Right renal cortex interstitium (tissue), 3 donors: ENCODE results near the gene BEND4. TPM values are rescaled to one million over a fixed set of nuclear protein-coding genes. Genes with fewer than 3 reads are reported as not detected.

Experiments
- DNase-seq, 3 donors: peaks; one replicate each; pipeline ENCODE4 v3.0.0-alpha.2; 2013; ENCODE audit warnings: low read depth in 3 of 3, low spot score in 2 of 3
- polyA plus RNA-seq, 3 donors: library from polyadenylated mRNA; unstranded; fragments of 120-200 nt; gene quantifications; one replicate each; pipeline ENCODE4 v1.2.1, GENCODE V29; 2013; ENCODE audit not compliant: insufficient read length in 3 of 3

BEND4 gene
- polyA plus RNA-seq, 3 donors: 0.96 to 1.5 (median 1.2) TPM

DNA sequence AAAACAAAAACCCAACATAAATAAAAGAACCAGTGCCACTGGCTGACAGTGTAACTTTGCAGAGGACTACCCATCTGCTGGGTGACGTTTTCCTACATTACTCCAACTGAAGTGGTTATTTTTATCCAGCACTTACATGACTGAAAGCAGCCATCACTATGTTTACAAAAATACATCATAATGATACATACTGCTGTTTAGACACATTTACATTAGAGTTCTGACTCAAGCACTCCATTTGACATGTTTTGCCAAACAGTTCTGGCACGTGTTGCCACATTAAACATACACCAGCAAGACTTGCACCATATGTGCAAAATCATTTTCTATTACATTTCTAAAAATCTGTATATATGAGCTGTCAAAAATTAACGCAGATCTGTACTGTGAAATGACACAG, 39.6 kb downstream of the BEND4 start:
- no peak for DNase-seq

DNA sequence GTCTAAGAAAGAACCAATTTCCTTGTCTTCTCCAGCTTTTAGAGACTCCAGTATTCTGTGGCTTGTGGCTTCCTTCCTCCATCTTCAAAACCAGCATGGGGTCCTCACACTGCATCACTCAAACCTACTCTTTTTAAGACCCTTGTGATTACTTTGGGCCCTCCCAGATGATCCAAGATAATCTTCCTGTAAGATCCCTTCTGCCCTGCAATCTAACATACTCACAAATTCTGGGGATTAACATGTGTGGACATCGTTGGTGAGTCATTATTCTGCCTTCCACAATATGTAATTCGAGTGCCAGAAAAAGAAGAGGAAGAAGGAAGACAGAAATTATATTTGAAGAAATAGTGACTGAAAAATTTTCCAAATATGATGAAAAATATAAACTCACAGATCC, 47.9 kb downstream of the BEND4 start:
- no peak for DNase-seq

DNA sequence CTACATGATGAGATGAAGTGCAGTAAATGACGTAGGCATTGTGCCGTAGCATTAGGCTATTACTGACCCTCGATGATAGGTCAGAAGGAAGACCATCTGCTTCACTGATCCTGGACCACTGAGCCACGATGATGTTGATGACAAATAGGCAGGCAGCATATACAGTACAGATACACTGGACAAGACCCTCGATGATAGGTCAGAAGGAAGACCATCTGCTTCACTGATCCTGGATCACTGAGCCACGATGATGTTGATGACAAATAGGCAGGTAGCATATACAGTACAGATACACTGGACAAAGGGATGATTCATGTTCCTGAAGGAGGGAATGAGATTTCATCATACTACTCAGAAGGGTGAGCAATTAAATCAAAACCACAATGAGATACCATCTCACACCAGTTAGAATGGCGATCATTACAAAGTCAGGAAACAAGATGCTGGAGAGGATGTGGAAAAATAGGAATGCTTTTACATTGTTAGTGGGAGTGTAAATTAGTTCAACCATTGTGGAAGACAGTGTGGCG, 50.9 kb downstream of the BEND4 start:
- no peak for DNase-seq

DNA sequence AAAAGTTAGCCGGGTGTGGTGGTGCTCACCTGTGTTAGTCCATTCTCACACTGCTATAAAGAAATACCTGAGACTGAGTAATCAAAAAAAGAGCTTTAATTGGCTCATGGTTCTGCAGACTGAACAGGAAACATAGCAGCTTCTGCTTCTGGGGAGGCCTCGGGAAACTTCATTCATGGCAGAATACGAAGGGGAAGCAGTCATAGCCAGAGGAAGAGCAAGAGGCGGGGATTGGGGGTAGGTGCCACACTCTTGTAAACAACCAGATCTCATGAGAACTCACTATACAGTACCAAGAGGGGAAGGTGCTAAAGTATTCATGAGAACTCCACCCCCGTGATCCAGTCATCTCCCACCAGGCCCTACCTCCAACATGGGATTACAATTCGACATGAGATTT, 64.1 kb downstream of the BEND4 start:
- no peak for DNase-seq

DNA sequence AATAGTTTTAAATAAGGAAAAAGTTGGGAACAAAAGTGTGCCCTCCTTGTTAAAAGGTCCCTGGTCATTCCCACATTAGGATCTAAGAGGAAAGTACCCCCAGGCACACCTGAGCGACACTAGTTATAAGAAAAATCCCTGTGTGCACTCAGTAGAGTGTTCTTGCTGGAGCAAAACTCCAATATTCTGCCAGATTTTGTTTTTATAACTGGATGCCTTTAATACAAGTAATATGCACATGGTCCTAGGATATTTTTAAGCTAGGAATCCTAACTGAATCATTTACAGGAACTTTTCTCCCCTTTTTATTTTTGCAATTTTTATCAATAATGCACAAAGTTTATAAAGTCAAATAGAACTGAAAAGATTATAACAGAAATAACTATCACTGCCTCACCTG, 68.6 kb downstream of the BEND4 start:
- no peak for DNase-seq

DNA sequence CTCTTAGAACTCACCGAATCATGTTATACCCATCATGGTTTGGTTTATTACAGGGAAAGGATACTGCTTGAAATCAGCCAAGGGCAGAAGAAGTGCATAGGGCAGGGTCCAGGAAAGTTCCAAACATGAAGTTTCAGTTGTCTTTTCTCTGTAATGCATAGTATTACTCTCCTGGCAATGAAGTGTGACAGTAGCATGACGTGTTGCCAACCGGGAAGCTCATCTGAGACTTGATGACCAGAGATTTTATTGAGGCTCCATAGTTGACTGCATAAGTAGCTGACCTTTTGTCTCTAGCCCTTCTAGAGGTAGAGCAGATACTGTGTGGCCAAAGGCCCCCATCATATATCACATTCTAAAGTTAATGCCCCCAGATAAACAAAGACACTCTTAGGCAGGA, 72.1 kb downstream of the BEND4 start:
- peak; percentile 3 to 37 (median 30) for DNase-seq

- no peak for DNase-seq
These were observed 74.2 kb downstream of the BEND4 start for GRCh38 chr4:42078184-42078801.

DNA sequence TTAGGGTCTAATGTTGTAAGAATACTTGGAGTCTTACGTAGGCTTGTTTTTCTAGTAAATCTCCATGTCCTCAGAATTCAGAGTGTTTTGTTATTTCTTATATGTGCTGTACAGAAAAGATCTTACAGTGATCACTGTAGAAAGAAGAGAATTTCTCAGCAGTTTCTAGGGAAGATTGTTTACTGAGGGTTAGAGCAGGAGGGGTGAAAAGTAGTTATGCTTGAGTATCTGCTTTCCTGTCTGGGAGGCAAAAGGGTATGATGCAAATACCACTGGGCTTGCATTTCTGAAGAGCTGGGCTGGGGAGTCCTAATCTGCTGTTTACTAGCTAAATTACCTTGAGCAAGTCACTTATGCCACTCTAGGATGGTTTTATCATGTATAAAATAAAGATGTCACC, 78.2 kb downstream of the BEND4 start:
- DNase-seq: no peak

DNA sequence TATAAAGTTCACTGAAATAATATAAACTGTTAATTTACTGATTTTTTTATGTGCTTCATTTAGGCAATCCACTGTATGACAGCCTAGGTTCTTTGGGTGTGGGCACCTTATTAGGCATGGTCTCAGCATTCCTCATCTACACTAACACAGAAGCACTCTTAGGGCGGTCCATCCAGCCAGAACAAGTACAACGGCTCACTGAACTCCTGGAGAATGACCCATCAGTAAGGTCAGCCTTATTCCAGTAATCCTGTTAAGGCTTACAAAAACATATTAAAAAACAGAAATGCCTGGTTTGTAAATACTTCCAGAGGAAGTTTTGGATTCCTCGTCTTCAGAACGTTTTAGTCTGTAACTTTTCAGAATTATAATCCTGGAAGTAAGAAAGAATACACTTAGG, 82.0 kb downstream of the BEND4 start:
- no peak for DNase-seq

DNA sequence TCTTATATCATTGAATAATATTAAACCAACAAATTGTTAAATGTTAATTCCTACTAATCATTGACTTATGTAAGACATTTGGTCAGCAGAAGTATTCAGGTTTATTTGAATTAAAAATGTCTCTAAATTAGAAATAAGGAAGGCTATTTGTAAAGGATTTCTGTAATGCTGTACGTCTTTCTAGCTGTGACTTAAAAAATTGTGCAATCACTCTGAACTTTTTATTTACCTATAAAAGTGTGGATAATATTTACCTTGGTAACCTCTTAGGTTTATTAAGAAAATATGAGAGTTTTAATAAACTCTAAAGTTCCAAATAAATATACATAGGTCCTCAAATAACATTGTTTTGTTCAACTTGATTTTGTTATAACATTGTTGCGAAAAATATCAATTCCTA, 85.2 kb downstream of the BEND4 start:
- DNase-seq: no peak

DNA sequence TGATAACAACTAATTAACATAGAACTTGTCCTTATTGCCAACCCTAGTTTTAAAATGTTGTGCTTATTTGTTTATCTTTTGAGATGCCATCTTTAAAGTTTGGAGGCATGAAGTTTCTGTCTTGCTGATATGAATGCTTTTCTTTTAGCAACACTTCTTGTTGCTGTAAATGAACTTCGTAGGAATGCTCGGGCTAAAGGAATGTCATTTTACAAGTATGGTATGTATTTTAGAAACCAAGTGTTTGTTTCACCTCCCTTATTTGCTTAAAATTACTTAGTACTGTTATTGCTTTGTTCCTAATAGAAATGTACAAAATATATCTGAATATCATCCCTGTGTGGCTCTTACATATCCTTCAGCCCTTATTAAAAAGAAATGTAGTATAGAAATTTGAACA, 86.1 kb downstream of the BEND4 start:
- no peak for DNase-seq

Other genes with a start within 250 kb of the BEND4 start
- gene TMEM33, start 217.2 kb downstream of the BEND4 start, polyA plus RNA-seq: 10 to 100 TPM; 44.8 to 48.0 (median 47.3) TPM
- under 1 TPM; 0.12 to 0.25 (median 0.12) TPM for gene DCAF4L1, start 170.9 kb downstream of the BEND4 start, polyA plus RNA-seq
- 100 to 1,000 TPM; 117 to 133 (median 124) TPM for gene SLC30A9, start 162.1 kb downstream of the BEND4 start, polyA plus RNA-seq
- 10 to 100 TPM; 63.0 to 95.8 (median 87.7) TPM for gene SHISA3, start 244.8 kb upstream of the BEND4 start, polyA plus RNA-seq